HUES48 (cell line): Measurements from ENCODE around the gene LCTL.

Source experiments
- H3K27ac ChIP-seq: one replicate; pipeline ENCODE4 v1.7.0; 2013; ENCODE audit warnings: low read depth, low read length, inconsistent platforms
- H3K27me3 ChIP-seq: 2 replicates; pipeline ENCODE4 v1.6.1; 2013; ENCODE audit warnings: mild to moderate bottlenecking, low read length; ENCODE audit not compliant: control insufficient read depth, insufficient read depth
- H3K36me3 ChIP-seq: 2 replicates; pipeline ENCODE4 v1.6.1; 2013; ENCODE audit warnings: low read length; ENCODE audit not compliant: control insufficient read depth, insufficient read depth
- H3K4me1 ChIP-seq: 2 replicates; pipeline ENCODE4 v1.6.1; 2013; ENCODE audit warnings: mild to moderate bottlenecking, low read length; ENCODE audit not compliant: control insufficient read depth, insufficient read depth
- H3K4me3 ChIP-seq: 2 replicates; pipeline ENCODE4 v1.5.1; 2013; ENCODE audit warnings: mild to moderate bottlenecking, low read depth, low read length
- H3K9ac ChIP-seq: 2 replicates; pipeline ENCODE4 v1.6.1; 2013; ENCODE audit warnings: mild to moderate bottlenecking, low read depth, low read length, moderate library complexity
- H3K9me3 ChIP-seq: 2 replicates; pipeline ENCODE4 v1.6.1; 2013; ENCODE audit warnings: low read length; ENCODE audit not compliant: control insufficient read depth, insufficient read depth

The LCTL gene

GRCh38 chr15:66573719-66574595 lies 8.2 kb upstream of the LCTL start:
- Histone ChIP-seq H3K36me3 (no peaks in the 10 kb centered on the region), H3K9ac (no peak overlapping the region), H3K9me3 (no peaks in the 10 kb centered on the region), H3K27me3 (no peaks in the 10 kb centered on the region), H3K4me1 (no peaks in the 10 kb centered on the region), H3K27ac (no peak overlapping the region), H3K4me3 (no peak overlapping the region)

- Histone ChIP-seq H3K9me3 (no peaks in the 10 kb centered on the region), H3K27me3 (no peaks in the 10 kb centered on the region), H3K27ac (no peak overlapping the region), H3K4me3 (no peak overlapping the region), H3K36me3 (no peaks in the 10 kb centered on the region), H3K4me1 (no peaks in the 10 kb centered on the region), H3K9ac (no peak overlapping the region)
Measured at GRCh38 chr15:66573348-66573718, 7.5 kb upstream of the LCTL start.

GRCh38 chr15:66572146-66572545 lies 6.3 kb upstream of the LCTL start:
- Histone ChIP-seq H3K4me3 (no peak overlapping the region), H3K4me1 (no peaks in the 10 kb centered on the region), H3K9ac (no peak overlapping the region), H3K27ac (no peak overlapping the region), H3K9me3 (no peaks in the 10 kb centered on the region), H3K27me3 (no peaks in the 10 kb centered on the region), H3K36me3 (no peaks in the 10 kb centered on the region)

- Histone ChIP-seq H3K27ac (no peak overlapping the region), H3K4me3 (no peak overlapping the region), H3K9ac (no peak overlapping the region), H3K27me3 (no peaks in the 10 kb centered on the region), H3K4me1 (peaks cover 5% of the 10 kb centered on the region; the same call in 1 of the 2 replicates), H3K36me3 (no peaks in the 10 kb centered on the region), H3K9me3 (no peaks in the 10 kb centered on the region)
Measured at GRCh38 chr15:66570842-66571478, 5.2 kb upstream of the LCTL start.

GRCh38 chr15:66570327-66570726 lies 4.5 kb upstream of the LCTL start:
- no peaks in the 10 kb centered on the region for H3K27me3 ChIP-seq
- H3K9me3 ChIP-seq = no peaks in the 10 kb centered on the region
- no peak overlapping the region for H3K9ac ChIP-seq
- H3K4me1 ChIP-seq = peaks cover 10% of the 10 kb centered on the region
- H3K36me3 ChIP-seq = no peaks in the 10 kb centered on the region
- no peak overlapping the region for H3K4me3 ChIP-seq
- no peak overlapping the region for H3K27ac ChIP-seq

- Histone ChIP-seq H3K9ac (no peak overlapping the region), H3K4me3 (no peak overlapping the region), H3K9me3 (no peaks in the 10 kb centered on the region), H3K27ac (no peak overlapping the region), H3K4me1 (peaks cover 17% of the 10 kb centered on the region), H3K36me3 (no peaks in the 10 kb centered on the region), H3K27me3 (no peaks in the 10 kb centered on the region)
Measured at GRCh38 chr15:66569461-66570137, 3.8 kb upstream of the LCTL start.

GRCh38 chr15:66567897-66568296 lies 2.1 kb upstream of the LCTL start:
- Histone ChIP-seq H3K4me3 (no peak overlapping the region), H3K36me3 (no peaks in the 10 kb centered on the region), H3K27ac (no peak overlapping the region), H3K9me3 (no peaks in the 10 kb centered on the region), H3K4me1 (peaks cover 20% of the 10 kb centered on the region), H3K27me3 (no peaks in the 10 kb centered on the region), H3K9ac (no peak overlapping the region)

- Histone ChIP-seq H3K9ac (no peak overlapping the region), H3K9me3 (no peaks in the 10 kb centered on the region)
Measured at GRCh38 chr15:66566963-66567531, 1.2 kb upstream of the LCTL start.

GRCh38 chr15:66565141-66565641 lies 607 bp downstream of the LCTL start:
- no peaks in the 10 kb centered on the region for H3K27me3 ChIP-seq
- peaks cover 20% of the 10 kb centered on the region for H3K4me1 ChIP-seq
- H3K9me3 ChIP-seq = no peaks in the 10 kb centered on the region
- H3K9ac ChIP-seq = no peak overlapping the region
- H3K36me3 ChIP-seq = no peaks in the 10 kb centered on the region
- H3K4me3 ChIP-seq = peak overlapping the region; percentile 24
- peak overlapping the region; percentile 42 for H3K27ac ChIP-seq

More at GRCh38 chr15:66566963-66567531, 1.2 kb upstream of the LCTL start:
- H3K27me3 ChIP-seq = no peaks in the 10 kb centered on the region
- H3K4me1 ChIP-seq = peaks cover 20% of the 10 kb centered on the region
- H3K36me3 ChIP-seq = no peaks in the 10 kb centered on the region
- H3K27ac ChIP-seq = no peak overlapping the region
- H3K4me3 ChIP-seq = no peak overlapping the region

GRCh38 chr15:66564136-66565041 lies 1.4 kb downstream of the LCTL start:
- H3K36me3 ChIP-seq = no peaks in the 10 kb centered on the region
- no peaks in the 10 kb centered on the region for H3K27me3 ChIP-seq
- H3K9me3 ChIP-seq = no peaks in the 10 kb centered on the region
- H3K4me3 ChIP-seq = no peak overlapping the region
- peaks cover 20% of the 10 kb centered on the region for H3K4me1 ChIP-seq
- no peak overlapping the region for H3K9ac ChIP-seq
- H3K27ac ChIP-seq = no peak overlapping the region
